SK-N-SH (cell line): ENCODE data around the gene AFF3. TPM values are rescaled to one million over a fixed set of nuclear protein-coding genes. Genes with fewer than 3 reads are reported as not detected.

Experiments used
- CTCF ChIA-PET: fragments of 300-600, 350-600 bp; formaldehyde crosslinking; extraction: SDS; loops from one replicate; lab custom pipeline; 2021; lab: Yijun Ruan, JAX
- POLR2A ChIA-PET: fragments of 350-600 bp; sonication (Branson Sonifier 250); formaldehyde crosslinking; extraction: SDS; loops from one replicate; lab custom pipeline; 2020; ENCODE audit warnings: antibody characterized with exemption, inconsistent platforms; lab: Yijun Ruan, JAX
- DNase-seq: peaks from one replicate; pipeline ENCODE4 v3.0.0; 2012
- H2AFZ ChIP-seq: fragments of 200-600 bp; sonication (generic); 2 replicates; pipeline ENCODE4 v1.8.1; 2016; ENCODE audit warnings: antibody characterized with exemption, mild to moderate bottlenecking, low read depth
- H3F3A ChIP-seq: fragments of 200-600 bp; sonication (generic); replicated peaks from 2 replicates; pipeline ENCODE3; 2016; ENCODE audit warnings: antibody characterized with exemption, mild to moderate bottlenecking; ENCODE audit not compliant: insufficient read depth
- H3K27ac ChIP-seq, 2 experiments: fragments of 200-500 bp in 1 of 2; fragments of 200-600 bp in 1 of 2; sonication (Bioruptor generic) in 1 of 2; sonication (generic), shearing (Covaris generic) in 1 of 2; 2 replicates each; pipeline versions ENCODE4 v1.5.1 to v1.6.1; 2014 to 2016; ENCODE audit warnings: low read depth in 2 of 2, inconsistent platforms in 1 of 2, low read length in 1 of 2, mild to moderate bottlenecking in 1 of 2, mixed read lengths in 1 of 2
- H3K27me3 ChIP-seq: fragments of 200-600 bp; sonication (generic), shearing (Covaris generic); 2 replicates; pipeline ENCODE4 v1.6.1; 2016; ENCODE audit warnings: mixed run types; ENCODE audit not compliant: insufficient read depth
- H3K36me3 ChIP-seq, 2 experiments: fragments of 200-500 bp in 1 of 2; fragments of 200-600 bp in 1 of 2; sonication (Bioruptor generic) in 1 of 2; sonication (generic) in 1 of 2; replicated peaks in 1 of 2; 2 replicates each; pipeline versions ENCODE3 to v1.5.1; 2014 to 2016; ENCODE audit warnings: low read length in 1 of 2, mild to moderate bottlenecking in 1 of 2; ENCODE audit not compliant: insufficient read depth in 2 of 2, control insufficient read depth in 1 of 2
- H3K4me1 ChIP-seq, 2 experiments: fragments of 200-500 bp in 1 of 2; fragments of 200-600 bp in 1 of 2; sonication (Bioruptor generic) in 1 of 2; sonication (generic), shearing (Covaris generic) in 1 of 2; 2 replicates each; pipeline versions ENCODE4 v1.5.1 to v1.6.1; 2014 to 2016; ENCODE audit warnings: low read depth in 1 of 2, low read length in 1 of 2, mixed run types in 1 of 2; ENCODE audit not compliant: insufficient read depth in 2 of 2, control insufficient read depth in 1 of 2
- H3K4me2 ChIP-seq: fragments of 200-600 bp; sonication (generic), shearing (Covaris generic); 2 replicates; pipeline ENCODE4 v1.6.1; 2017; ENCODE audit warnings: mixed run types
- H3K4me3 ChIP-seq, 2 experiments: fragments of 200-500 bp in 1 of 2; fragments of 200-600 bp in 1 of 2; sonication (Bioruptor generic) in 1 of 2; sonication (generic), shearing (Covaris generic) in 1 of 2; 2 replicates each; pipeline versions ENCODE4 v1.5.1 to v1.8.1; 2014 to 2016; ENCODE audit warnings: low read depth in 2 of 2, inconsistent platforms in 1 of 2, low read length in 1 of 2, mild to moderate bottlenecking in 1 of 2, mixed read lengths in 1 of 2, moderate library complexity in 1 of 2
- H3K79me2 ChIP-seq: fragments of 200-600 bp; sonication (generic); 2 replicates; pipeline ENCODE4 v1.8.1; 2017; ENCODE audit warnings: mild to moderate bottlenecking; ENCODE audit not compliant: insufficient read depth
- H3K9ac ChIP-seq: fragments of 200-600 bp; sonication (generic); 2 replicates; pipeline ENCODE4 v1.6.1; 2017; ENCODE audit warnings: mixed run types
- H3K9me2 ChIP-seq: fragments of 200-600 bp; sonication (generic); 2 replicates; pipeline ENCODE4 v1.6.1; 2017; ENCODE audit warnings: mixed run types
- H3K9me3 ChIP-seq: fragments of 200-600 bp; sonication (generic); 2 replicates; pipeline ENCODE4 v1.6.1; 2017; ENCODE audit warnings: mixed run types, mild to moderate bottlenecking, moderate library complexity
- H4K20me1 ChIP-seq: fragments of 200-600 bp; sonication (generic); 2 replicates; pipeline ENCODE4 v1.6.1; 2017; ENCODE audit warnings: mild to moderate bottlenecking, mixed run types; ENCODE audit not compliant: insufficient read depth
- CHD2 ChIP-seq: fragments of 150-350 bp; IDR thresholded peaks from 2 replicates; pipeline ENCODE4 v1.6.1; 2018; ENCODE audit warnings: low read length; ENCODE audit not compliant: partially characterized antibody
- FOSL2 ChIP-seq: IDR thresholded peaks from 2 replicates; pipeline ENCODE4 v1.4.0; 2012; ENCODE audit warnings: low read depth, mild to moderate bottlenecking, moderate library complexity, borderline replicate concordance
- MEF2A ChIP-seq: IDR thresholded peaks from 2 replicates; pipeline ENCODE4 v1.4.0; 2012; ENCODE audit warnings: low read depth, borderline replicate concordance
- NFIC ChIP-seq: IDR thresholded peaks from 2 replicates; pipeline ENCODE4 v1.4.0; 2012; ENCODE audit warnings: borderline replicate concordance
- NRF1 ChIP-seq: IDR thresholded peaks from 2 replicates; pipeline ENCODE4 v1.6.1; 2012; ENCODE audit warnings: low read depth, mild to moderate bottlenecking, low read length
- POLR2AphosphoS5 ChIP-seq: IDR thresholded peaks from 2 replicates; pipeline ENCODE4 v1.6.1; 2012; ENCODE audit warnings: low read depth, low read length
- RAD21 ChIP-seq: IDR thresholded peaks from 2 replicates; pipeline ENCODE4 v1.6.1; 2012; ENCODE audit warnings: mild to moderate bottlenecking, low read length
- RFX5 ChIP-seq: IDR thresholded peaks from 2 replicates; pipeline ENCODE4 v1.6.1; 2012; ENCODE audit warnings: mild to moderate bottlenecking, improper control_type of control experiment, low read length
- SIN3A ChIP-seq: IDR thresholded peaks from 2 replicates; pipeline ENCODE4 v1.6.1; 2012; ENCODE audit warnings: low read depth, mild to moderate bottlenecking, low read length, moderate library complexity, borderline replicate concordance
- YY1 ChIP-seq: IDR thresholded peaks from 2 replicates; pipeline ENCODE4 v1.4.0; 2012; ENCODE audit warnings: low read depth, mild to moderate bottlenecking
- WGBS: methylation state at CpG from one replicate; pipeline ENCODE4 v1.1.6; 2017; ENCODE audit warnings: low lambda C conversion rate; 5-methylcytosine and 5-hydroxymethylcytosine counted together
- polyA plus RNA-seq, 3 experiments: library from polyadenylated mRNA; depleted of rRNA; stranded (reverse); fragments of >200 nt; gene quantifications; 2 replicates each; pipeline ENCODE4 v1.2.3, GENCODE V29; 2012
- TF ChIP-seq, protein P1 (sequence below): IDR thresholded peaks from 2 replicates; pipeline ENCODE4 v1.6.1; 2012; ENCODE audit warnings: mild to moderate bottlenecking, low read depth, low read length, moderate library complexity
- TF ChIP-seq, protein P2 (sequence below): fragments of 200-600 bp; sonication (generic); IDR thresholded peaks from 2 replicates; pipeline ENCODE4 v1.6.1; 2017; ENCODE audit warnings: antibody characterized with exemption, mild to moderate bottlenecking, moderate library complexity
- TF ChIP-seq, protein P3 (sequence below): IDR thresholded peaks from 2 replicates; pipeline ENCODE4; 2012
- TF ChIP-seq, protein P4 (sequence below): IDR thresholded peaks from 2 replicates; pipeline ENCODE4 v1.4.0; 2012; ENCODE audit warnings: low read depth

Gene AFF3
- polyA plus RNA-seq, 1 of the 3 experiments (the other 2 are of a cell fraction), result 0.36 TPM

DNA sequence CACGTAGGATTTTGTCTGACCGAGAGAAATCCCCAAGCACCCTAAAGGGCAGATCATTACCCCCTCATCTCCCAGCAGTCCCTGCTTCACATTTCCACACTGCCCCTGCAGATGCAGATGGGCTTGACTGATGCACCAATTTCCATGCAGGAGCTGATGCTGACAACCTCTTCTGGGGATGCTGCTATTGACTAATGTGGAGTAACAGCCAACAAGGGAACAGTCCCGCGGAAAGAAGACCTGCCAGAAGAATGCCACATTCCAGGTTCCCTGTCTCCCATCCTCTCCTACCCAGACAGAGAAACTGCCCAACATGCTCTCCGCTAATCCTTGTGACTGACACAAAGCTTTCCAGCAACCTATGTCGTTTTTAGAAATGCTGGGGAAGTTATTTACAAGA is 91.7 kb downstream of the AFF3 start:
- Histone ChIP-seq H2AFZ (no peak overlapping the region), H3K36me3 (no peaks in the 10 kb centered on the region), H3K9me2 (no peaks in the 10 kb centered on the region), H3K9ac (no peak overlapping the region), H3K4me3 (no peak overlapping the region), H3F3A (no peaks in the 10 kb centered on the region), H4K20me1 (no peaks in the 10 kb centered on the region), H3K79me2 (no peaks in the 10 kb centered on the region), H3K27ac (no peak overlapping the region), H3K27me3 (no peaks in the 10 kb centered on the region), H3K4me2 (no peak overlapping the region), H3K9me3 (no peaks in the 10 kb centered on the region), H3K4me1 (no peaks in the 10 kb centered on the region; a peak in 2 of 4 replicates)
- ChIA-PET POLR2A (no interaction called here), CTCF (no interaction called here)
- no peak for DNase-seq
- TF ChIP-seq NFIC, result no peak
- no peak for TF ChIP-seq YY1
- TF ChIP-seq MEF2A, result no peak
- no peak for TF ChIP-seq RFX5
- TF ChIP-seq, protein P1, sequence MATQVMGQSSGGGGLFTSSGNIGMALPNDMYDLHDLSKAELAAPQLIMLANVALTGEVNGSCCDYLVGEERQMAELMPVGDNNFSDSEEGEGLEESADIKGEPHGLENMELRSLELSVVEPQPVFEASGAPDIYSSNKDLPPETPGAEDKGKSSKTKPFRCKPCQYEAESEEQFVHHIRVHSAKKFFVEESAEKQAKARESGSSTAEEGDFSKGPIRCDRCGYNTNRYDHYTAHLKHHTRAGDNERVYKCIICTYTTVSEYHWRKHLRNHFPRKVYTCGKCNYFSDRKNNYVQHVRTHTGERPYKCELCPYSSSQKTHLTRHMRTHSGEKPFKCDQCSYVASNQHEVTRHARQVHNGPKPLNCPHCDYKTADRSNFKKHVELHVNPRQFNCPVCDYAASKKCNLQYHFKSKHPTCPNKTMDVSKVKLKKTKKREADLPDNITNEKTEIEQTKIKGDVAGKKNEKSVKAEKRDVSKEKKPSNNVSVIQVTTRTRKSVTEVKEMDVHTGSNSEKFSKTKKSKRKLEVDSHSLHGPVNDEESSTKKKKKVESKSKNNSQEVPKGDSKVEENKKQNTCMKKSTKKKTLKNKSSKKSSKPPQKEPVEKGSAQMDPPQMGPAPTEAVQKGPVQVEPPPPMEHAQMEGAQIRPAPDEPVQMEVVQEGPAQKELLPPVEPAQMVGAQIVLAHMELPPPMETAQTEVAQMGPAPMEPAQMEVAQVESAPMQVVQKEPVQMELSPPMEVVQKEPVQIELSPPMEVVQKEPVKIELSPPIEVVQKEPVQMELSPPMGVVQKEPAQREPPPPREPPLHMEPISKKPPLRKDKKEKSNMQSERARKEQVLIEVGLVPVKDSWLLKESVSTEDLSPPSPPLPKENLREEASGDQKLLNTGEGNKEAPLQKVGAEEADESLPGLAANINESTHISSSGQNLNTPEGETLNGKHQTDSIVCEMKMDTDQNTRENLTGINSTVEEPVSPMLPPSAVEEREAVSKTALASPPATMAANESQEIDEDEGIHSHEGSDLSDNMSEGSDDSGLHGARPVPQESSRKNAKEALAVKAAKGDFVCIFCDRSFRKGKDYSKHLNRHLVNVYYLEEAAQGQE, result no peak
- no peak for TF ChIP-seq CHD2
- TF ChIP-seq, protein P2, sequence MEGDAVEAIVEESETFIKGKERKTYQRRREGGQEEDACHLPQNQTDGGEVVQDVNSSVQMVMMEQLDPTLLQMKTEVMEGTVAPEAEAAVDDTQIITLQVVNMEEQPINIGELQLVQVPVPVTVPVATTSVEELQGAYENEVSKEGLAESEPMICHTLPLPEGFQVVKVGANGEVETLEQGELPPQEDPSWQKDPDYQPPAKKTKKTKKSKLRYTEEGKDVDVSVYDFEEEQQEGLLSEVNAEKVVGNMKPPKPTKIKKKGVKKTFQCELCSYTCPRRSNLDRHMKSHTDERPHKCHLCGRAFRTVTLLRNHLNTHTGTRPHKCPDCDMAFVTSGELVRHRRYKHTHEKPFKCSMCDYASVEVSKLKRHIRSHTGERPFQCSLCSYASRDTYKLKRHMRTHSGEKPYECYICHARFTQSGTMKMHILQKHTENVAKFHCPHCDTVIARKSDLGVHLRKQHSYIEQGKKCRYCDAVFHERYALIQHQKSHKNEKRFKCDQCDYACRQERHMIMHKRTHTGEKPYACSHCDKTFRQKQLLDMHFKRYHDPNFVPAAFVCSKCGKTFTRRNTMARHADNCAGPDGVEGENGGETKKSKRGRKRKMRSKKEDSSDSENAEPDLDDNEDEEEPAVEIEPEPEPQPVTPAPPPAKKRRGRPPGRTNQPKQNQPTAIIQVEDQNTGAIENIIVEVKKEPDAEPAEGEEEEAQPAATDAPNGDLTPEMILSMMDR, result no peak
- TF ChIP-seq SIN3A, result no peak
- TF ChIP-seq FOSL2, result no peak
- TF ChIP-seq POLR2AphosphoS5, result no peak
- WGBS, result 57% methylated on average over 6 of the region's 6 CpGs

DNA sequence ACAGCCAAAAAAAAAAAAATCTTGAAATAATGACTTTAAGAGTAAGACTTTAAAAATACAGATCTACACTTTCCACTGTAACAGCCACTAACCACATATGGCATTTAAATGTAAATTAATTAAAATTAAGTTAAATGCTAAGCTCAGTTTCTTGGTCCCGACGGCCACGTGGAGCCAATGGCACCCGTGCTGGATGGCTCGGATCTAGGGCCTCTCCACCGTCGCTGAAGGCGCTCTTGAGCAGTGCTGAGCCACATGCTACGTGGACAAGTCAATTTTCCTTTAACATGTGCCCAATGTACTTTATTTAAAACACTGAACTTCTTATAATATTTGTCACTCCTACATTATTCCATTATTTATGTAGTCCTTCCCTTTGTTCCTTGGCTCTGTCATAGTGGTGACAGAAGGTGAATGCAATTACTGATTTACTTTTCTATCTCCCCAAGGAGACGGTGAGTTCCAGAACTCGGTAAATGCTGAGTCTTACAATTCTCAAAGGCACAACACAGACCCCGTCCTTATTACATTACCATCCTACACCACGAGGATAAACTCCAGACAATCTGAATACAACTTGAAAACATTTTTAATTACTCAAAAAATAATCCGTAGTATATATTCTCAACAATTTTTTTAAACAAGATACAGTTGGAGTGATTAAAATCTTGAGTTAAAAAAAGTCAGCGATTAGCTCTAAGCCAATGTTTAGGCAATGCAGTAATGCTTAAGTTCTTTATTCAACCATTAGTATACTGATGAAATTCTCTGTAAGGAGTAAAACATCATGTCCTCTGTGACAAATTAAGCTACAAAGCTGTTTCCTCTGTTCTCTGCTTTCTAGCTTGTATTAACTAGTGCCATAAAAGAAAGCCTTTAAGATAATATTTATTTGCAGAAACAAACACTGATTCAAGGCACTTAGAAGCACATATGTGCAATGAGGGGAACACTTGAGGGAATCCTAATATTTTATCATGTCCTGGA is 95.1 kb downstream of the AFF3 start:
- H3K27ac ChIP-seq, result no peak overlapping the region
- no peak overlapping the region for H3K4me3 ChIP-seq
- POLR2A ChIA-PET, result no interaction called here
- no peak for TF ChIP-seq POLR2AphosphoS5
- TF ChIP-seq RAD21, result no peak
- TF ChIP-seq, protein P3, sequence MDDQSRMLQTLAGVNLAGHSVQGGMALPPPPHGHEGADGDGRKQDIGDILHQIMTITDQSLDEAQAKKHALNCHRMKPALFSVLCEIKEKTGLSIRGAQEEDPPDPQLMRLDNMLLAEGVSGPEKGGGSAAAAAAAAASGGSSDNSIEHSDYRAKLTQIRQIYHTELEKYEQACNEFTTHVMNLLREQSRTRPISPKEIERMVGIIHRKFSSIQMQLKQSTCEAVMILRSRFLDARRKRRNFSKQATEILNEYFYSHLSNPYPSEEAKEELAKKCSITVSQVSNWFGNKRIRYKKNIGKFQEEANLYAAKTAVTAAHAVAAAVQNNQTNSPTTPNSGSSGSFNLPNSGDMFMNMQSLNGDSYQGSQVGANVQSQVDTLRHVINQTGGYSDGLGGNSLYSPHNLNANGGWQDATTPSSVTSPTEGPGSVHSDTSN, result no peak
- no peak for TF ChIP-seq SIN3A
- TF ChIP-seq NRF1, result no peak
- TF ChIP-seq, protein P4, sequence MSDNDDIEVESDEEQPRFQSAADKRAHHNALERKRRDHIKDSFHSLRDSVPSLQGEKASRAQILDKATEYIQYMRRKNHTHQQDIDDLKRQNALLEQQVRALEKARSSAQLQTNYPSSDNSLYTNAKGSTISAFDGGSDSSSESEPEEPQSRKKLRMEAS, result no peak
- TF ChIP-seq CHD2, result no peak
- no peak for DNase-seq
- no peaks in the 10 kb centered on the region for H3K79me2 ChIP-seq
- H4K20me1 ChIP-seq, result no peaks in the 10 kb centered on the region
- H3K9me3 ChIP-seq, result no peaks in the 10 kb centered on the region
- H2AFZ ChIP-seq, result no peak overlapping the region
- 77% methylated on average over 15 of the region's 15 CpGs for WGBS
- H3K36me3 ChIP-seq, result no peaks in the 10 kb centered on the region
- H3K4me1 ChIP-seq, result no peaks in the 10 kb centered on the region; a peak in 2 of 4 replicates
- CTCF ChIA-PET, result interaction anchor here (0.6 to 1.8 kb wide), 3 partner anchors 11 to 106 kb away, joined by 3 to 5 read pairs (median 3); no protein-coding TSS in a partner anchor
- H3K9me2 ChIP-seq, result no peaks in the 10 kb centered on the region
- H3K4me2 ChIP-seq, result no peak overlapping the region
- H3K9ac ChIP-seq, result no peak overlapping the region
- no peaks in the 10 kb centered on the region for H3K27me3 ChIP-seq
- no peaks in the 10 kb centered on the region for H3F3A ChIP-seq
